ENCODE measurements around the gene CCDC183. TPM values are rescaled to one million over a fixed set of nuclear protein-coding genes. Genes with fewer than 3 reads are reported as not detected.

CCDC183 gene
- total RNA-seq, 5 donors from 2014 or later (not counting 1 experiment from before 2014, with no cell fraction given): 1.9 to 2.9 (median 2.3) TPM

- Histone ChIP-seq H3K4me1 (ENCODE audit: control insufficient read depth in 1 of 2, extremely low read depth in 1 of 2, insufficient read depth in 2 of 2, low read length in 2 of 2) (peaks cover 7 to 36% of the 10 kb centered on the region in 2 experiments), H3K9me3 (no peaks in the 10 kb centered on the region), H3K36me3 (ENCODE audit: control insufficient read depth in 2 of 2, extremely low read depth in 1 of 2, insufficient read depth in 1 of 2, low read length in 1 of 2) (peaks cover 0 to 7% of the 10 kb centered on the region in 2 donors), H3K27me3 (replicated peaks in 1 of 2; ENCODE audit: control insufficient read depth in 2 of 2, extremely low read depth in 1 of 2, insufficient read depth in 2 of 2, low read length in 1 of 2) (peaks cover 0 to 4% of the 10 kb centered on the region in 2 experiments), H3K27ac (ENCODE audit: low read length) (no peak overlapping the region), H3K4me3 (ENCODE audit: control insufficient read depth in 1 of 2, extremely low read depth in 1 of 2, low read length in 1 of 2) (no peak overlapping the region)
- CTCF ChIA-PET: interaction anchor here in 1 of 2 donors (0.7 kb wide), 1 partner anchor 246 kb away, joined by 4 read pairs; no protein-coding TSS in a partner anchor
- ATAC-seq (replicated peaks in 1 of 4): no peak
- H3K9me3 Mint-ChIP-seq: no peaks in the 10 kb centered on the region
- DNase-seq: no peak
- peaks cover 0 to 3% of the 10 kb centered on the region in 2 donors for H3K27me3 Mint-ChIP-seq
- no peak overlapping the region for H3K27ac Mint-ChIP-seq
- H3K4me1 Mint-ChIP-seq: peaks cover 12 to 28% (median 20%) of the 10 kb centered on the region in 3 donors
- POLR2A ChIA-PET: no interaction called here
- WGBS (ENCODE audit: insufficient coverage): 86% methylated on average over 1 of the region's 3 CpGs
- H3K4me3 Mint-ChIP-seq: no peak overlapping the region
- peaks cover 5% of the 10 kb centered on the region for H3K36me3 Mint-ChIP-seq
Observed at GRCh38 chr9:136789523-136789937, 6.6 kb upstream of the CCDC183 start.

- peaks cover 0 to 3% of the 10 kb centered on the region in 2 donors for H3K27me3 Mint-ChIP-seq
- H3K27ac Mint-ChIP-seq: peak within 1 kb of the TSS; percentile 89 to 91
- Histone ChIP-seq H3K4me3 (ENCODE audit: control insufficient read depth in 1 of 2, extremely low read depth in 1 of 2, low read length in 1 of 2) (peak within 1 kb of the TSS; percentile 75 to 86), H3K9me3 (no peaks in the 10 kb centered on the region), H3K36me3 (ENCODE audit: control insufficient read depth in 2 of 2, extremely low read depth in 1 of 2, insufficient read depth in 1 of 2, low read length in 1 of 2) (peaks cover 0 to 7% of the 10 kb centered on the region in 2 donors), H3K27me3 (replicated peaks in 1 of 2; ENCODE audit: control insufficient read depth in 2 of 2, extremely low read depth in 1 of 2, insufficient read depth in 2 of 2, low read length in 1 of 2) (peaks cover 0 to 4% of the 10 kb centered on the region in 2 experiments), H3K4me1 (ENCODE audit: control insufficient read depth in 1 of 2, extremely low read depth in 1 of 2, insufficient read depth in 2 of 2, low read length in 2 of 2) (peaks cover 7 to 40% of the 10 kb centered on the region in 2 experiments), H3K27ac (ENCODE audit: low read length) (peak within 1 kb of the TSS; percentile 97)
- peak; percentile 98 to 100 (median 100) for DNase-seq
- peaks cover 12 to 29% (median 21%) of the 10 kb centered on the region in 3 donors for H3K4me1 Mint-ChIP-seq
- H3K36me3 Mint-ChIP-seq: peaks cover 5% of the 10 kb centered on the region
- no peaks in the 10 kb centered on the region for H3K9me3 Mint-ChIP-seq
- H3K4me3 Mint-ChIP-seq: peak within 1 kb of the TSS; percentile 78 to 82 (median 80)
- CTCF ChIA-PET: interaction anchor here (0.6 to 1.2 kb wide), 7 partner anchors 16 to 398 kb away, joined by 3 to 8 read pairs (median 3); partner anchors contain the start of gene TRAF2 (in 1 of the 2)
- ATAC-seq (replicated peaks in 1 of 4): peak; percentile 87 to 91 (median 90)
- WGBS (ENCODE audit: insufficient coverage): under 1% methylated on average over 66 of the region's 70 CpGs
- POLR2A ChIA-PET: interaction anchor here (0.5 to 0.6 kb wide), 2 partner anchors 95 to 450 kb away, joined by 3 read pairs; no protein-coding TSS in a partner anchor
Observed at GRCh38 chr9:136790640-136791515, 5.3 kb upstream of the CCDC183 start, which contains the start of gene TMEM141. Gene TMEM141, plus strand, starts transcription at chr9:136791344. Its CDS starts 27 bp downstream, at chr9:136791371.

GRCh38 chr9:136791516-136792276, 4.4 kb upstream of the CCDC183 start:
- Mint-ChIP-seq H3K9me3 (no peaks in the 10 kb centered on the region), H3K27me3 (peaks cover 0 to 3% of the 10 kb centered on the region in 2 donors), H3K4me3 (peak overlapping the region; percentile 78 to 82 (median 80)), H3K4me1 (peaks cover 20 to 37% (median 30%) of the 10 kb centered on the region in 3 donors), H3K27ac (peak overlapping the region; percentile 89 to 91), H3K36me3 (peaks cover 5% of the 10 kb centered on the region)
- POLR2A ChIA-PET: interaction anchor here in 1 of 2 donors (0.6 kb wide), 1 partner anchor 432 kb away, joined by 10 read pairs; no protein-coding TSS in a partner anchor
- under 1% methylated on average over 26 of the region's 29 CpGs for whole genome bisulfite sequencing (ENCODE audit: insufficient coverage)
- peak; percentile 12 to 29 (median 16) for ATAC-seq (replicated peaks in 1 of 4)
- CTCF ChIA-PET: interaction anchor here in 1 of 2 donors (0.5 to 1.0 kb wide), 4 partner anchors 27 to 886 kb away, joined by 3 to 6 read pairs (median 3); partner anchors contain the start of gene AJM1
- Histone ChIP-seq H3K27ac (ENCODE audit: low read length) (peak overlapping the region; percentile 97), H3K36me3 (ENCODE audit: control insufficient read depth in 2 of 2, extremely low read depth in 1 of 2, insufficient read depth in 1 of 2, low read length in 1 of 2) (peaks cover 0 to 7% of the 10 kb centered on the region in 2 donors), H3K4me1 (ENCODE audit: control insufficient read depth in 1 of 2, extremely low read depth in 1 of 2, insufficient read depth in 2 of 2, low read length in 2 of 2) (peaks cover 7 to 45% of the 10 kb centered on the region in 2 experiments), H3K4me3 (ENCODE audit: control insufficient read depth in 1 of 2, extremely low read depth in 1 of 2, low read length in 1 of 2) (peak overlapping the region; percentile 75 to 86), H3K27me3 (replicated peaks in 1 of 2; ENCODE audit: control insufficient read depth in 2 of 2, extremely low read depth in 1 of 2, insufficient read depth in 2 of 2, low read length in 1 of 2) (no peaks in the 10 kb centered on the region), H3K9me3 (no peaks in the 10 kb centered on the region)
- DNase-seq: peak; percentile 40 to 78 (median 63)

GRCh38 chr9:136792321-136793085, 3.6 kb upstream of the CCDC183 start:
- peak overlapping the region; percentile 43 to 82 for H3K27ac Mint-ChIP-seq
- 90% methylated on average over 9 of the region's 15 CpGs for WGBS (ENCODE audit: insufficient coverage)
- Histone ChIP-seq H3K36me3 (ENCODE audit: control insufficient read depth in 2 of 2, extremely low read depth in 1 of 2, insufficient read depth in 1 of 2, low read length in 1 of 2) (peaks cover 0 to 7% of the 10 kb centered on the region in 2 donors), H3K27ac (ENCODE audit: low read length) (peak overlapping the region; percentile 97), H3K4me3 (ENCODE audit: control insufficient read depth in 1 of 2, extremely low read depth in 1 of 2, low read length in 1 of 2) (peak overlapping the region; percentile 75 to 86), H3K9me3 (no peaks in the 10 kb centered on the region), H3K4me1 (ENCODE audit: control insufficient read depth in 1 of 2, extremely low read depth in 1 of 2, insufficient read depth in 2 of 2, low read length in 2 of 2) (peaks cover 7 to 44% of the 10 kb centered on the region in 2 experiments), H3K27me3 (replicated peaks in 1 of 2; ENCODE audit: control insufficient read depth in 2 of 2, extremely low read depth in 1 of 2, insufficient read depth in 2 of 2, low read length in 1 of 2) (no peaks in the 10 kb centered on the region)
- CTCF ChIA-PET: interaction anchor here in 1 of 2 donors (0.5 to 1.0 kb wide), 2 partner anchors 50 to 885 kb away, joined by 3 read pairs; partner anchors contain the start of gene AJM1
- H3K9me3 Mint-ChIP-seq: no peaks in the 10 kb centered on the region
- peak overlapping the region; percentile 78 to 82 (median 80) for H3K4me3 Mint-ChIP-seq
- DNase-seq (no peak), ATAC-seq (replicated peaks in 1 of 4) (no peak)
- H3K36me3 Mint-ChIP-seq: peaks cover 5% of the 10 kb centered on the region
- H3K4me1 Mint-ChIP-seq: peaks cover 28 to 43% (median 33%) of the 10 kb centered on the region in 3 donors
- H3K27me3 Mint-ChIP-seq: peaks cover 0 to 3% of the 10 kb centered on the region in 2 donors
- POLR2A ChIA-PET: interaction anchor here in 1 of 2 donors (0.6 kb wide), 1 partner anchor 431 kb away, joined by 10 read pairs; no protein-coding TSS in a partner anchor

- peaks cover 0 to 2% of the 10 kb centered on the region in 2 donors for H3K27me3 Mint-ChIP-seq
- no peak overlapping the region for H3K4me3 ChIP-seq (ENCODE audit: control insufficient read depth in 1 of 2, extremely low read depth in 1 of 2, low read length in 1 of 2)
- H3K36me3 ChIP-seq (ENCODE audit: control insufficient read depth in 2 of 2, extremely low read depth in 1 of 2, insufficient read depth in 1 of 2, low read length in 1 of 2): peaks cover 0 to 7% of the 10 kb centered on the region in 2 donors
- no peak overlapping the region for H3K27ac Mint-ChIP-seq
- ChIA-PET POLR2A (interaction anchor here in 1 of 2 donors (0.6 kb wide), 1 partner anchor 92 kb away, joined by 4 read pairs; no protein-coding TSS in a partner anchor), CTCF (no interaction called here)
- no peak for DNase-seq
- no peak overlapping the region for H3K27ac ChIP-seq (ENCODE audit: low read length)
- no peak for ATAC-seq (replicated peaks in 1 of 4)
- H3K36me3 Mint-ChIP-seq: peaks cover 5% of the 10 kb centered on the region
- peak overlapping the region in 2 of 3 donors; percentile 28 to 80 for H3K4me3 Mint-ChIP-seq
- no peaks in the 10 kb centered on the region for H3K9me3 ChIP-seq
- H3K4me1 Mint-ChIP-seq: peaks cover 28 to 36% (median 29%) of the 10 kb centered on the region in 3 donors
- peaks cover 0 to 2% of the 10 kb centered on the region in 2 experiments for H3K27me3 ChIP-seq (replicated peaks in 1 of 2; ENCODE audit: control insufficient read depth in 2 of 2, extremely low read depth in 1 of 2, insufficient read depth in 2 of 2, low read length in 1 of 2)
- WGBS (ENCODE audit: insufficient coverage): 97% methylated on average over 7 of the region's 17 CpGs
- no peaks in the 10 kb centered on the region for H3K9me3 Mint-ChIP-seq
- peaks cover 7 to 39% of the 10 kb centered on the region in 2 experiments for H3K4me1 ChIP-seq (ENCODE audit: control insufficient read depth in 1 of 2, extremely low read depth in 1 of 2, insufficient read depth in 2 of 2, low read length in 2 of 2)
Observed at GRCh38 chr9:136793086-136793946, 2.8 kb upstream of the CCDC183 start.

All from T-cell (primary cell).